ENCODE results near the gene PPP2R5E.
"Not testable (repeated sequence)": the region's sequence is repeated elsewhere in the genome, so short reads cannot be mapped to it uniquely, and the experiment has no call there.

Gene PPP2R5E

DNA sequence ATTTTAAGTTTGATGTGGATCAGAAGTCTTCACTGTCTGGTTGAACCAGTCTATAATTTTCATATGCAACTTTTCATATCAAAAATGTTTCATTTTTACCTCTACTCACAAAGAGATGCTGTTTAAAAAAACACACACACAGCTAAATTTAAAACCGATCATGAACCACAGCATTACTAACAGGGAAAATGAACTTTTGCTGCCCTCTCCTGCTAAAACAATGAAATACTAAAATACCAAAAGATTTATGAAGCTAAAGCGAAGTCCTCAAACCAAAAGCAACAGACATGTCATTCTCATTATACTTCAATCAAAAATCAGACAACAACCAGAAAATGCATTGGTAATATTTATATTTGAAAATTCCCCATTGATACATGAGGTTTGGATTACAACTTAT is 171.6 kb downstream of the PPP2R5E start:
- not testable (repeated sequence) for DNase-seq (ENCODE audit: low spot score)

DNA sequence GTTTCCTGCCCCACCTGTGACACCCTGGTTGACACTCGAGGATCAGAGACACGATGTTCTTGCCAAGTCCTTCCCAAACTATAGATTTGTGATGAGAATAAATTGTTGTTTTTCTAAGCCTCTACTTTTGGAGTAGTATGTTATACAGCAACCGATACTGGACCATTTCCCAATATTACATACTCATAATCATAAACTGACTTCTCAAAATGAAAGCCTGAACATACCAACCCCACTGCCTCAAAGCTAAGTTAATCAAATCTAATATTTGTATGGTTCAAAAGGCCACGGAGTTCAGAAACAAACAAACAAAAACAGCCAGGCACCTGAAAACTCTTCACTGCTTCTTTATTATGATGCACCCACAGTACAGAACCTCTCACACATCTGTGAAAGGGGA is 172.1 kb downstream of the PPP2R5E start:
- no peak for DNase-seq (ENCODE audit: low spot score)

DNA sequence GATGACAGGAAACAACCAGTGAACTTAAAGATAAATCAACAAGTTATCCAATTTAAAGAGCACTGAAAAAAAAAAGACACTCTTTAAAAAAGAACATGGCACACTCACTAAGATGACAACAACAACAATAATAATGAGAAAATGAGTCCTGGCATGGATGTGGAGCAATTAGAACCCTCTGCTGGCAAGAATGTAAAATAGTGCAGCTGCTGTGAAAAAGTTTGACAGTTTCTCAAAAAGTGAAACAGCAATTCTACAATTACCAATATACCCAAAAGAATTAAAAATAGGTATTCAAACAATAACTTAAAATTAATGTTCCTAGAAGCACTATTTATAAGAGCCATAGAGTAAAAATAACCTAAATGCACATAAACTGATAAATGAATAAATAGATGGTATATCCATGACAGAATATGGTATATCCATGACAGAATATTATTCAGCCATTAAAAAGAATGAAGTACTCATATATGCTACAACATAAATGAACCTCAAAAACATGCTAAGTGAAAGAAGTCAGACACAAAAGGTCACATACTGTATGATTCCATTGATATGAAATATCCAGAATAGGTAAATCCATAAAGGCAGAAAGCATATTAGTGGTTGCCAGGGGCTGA is 175.3 kb downstream of the PPP2R5E start:
- DNase-seq (ENCODE audit: low spot score): no peak

DNA sequence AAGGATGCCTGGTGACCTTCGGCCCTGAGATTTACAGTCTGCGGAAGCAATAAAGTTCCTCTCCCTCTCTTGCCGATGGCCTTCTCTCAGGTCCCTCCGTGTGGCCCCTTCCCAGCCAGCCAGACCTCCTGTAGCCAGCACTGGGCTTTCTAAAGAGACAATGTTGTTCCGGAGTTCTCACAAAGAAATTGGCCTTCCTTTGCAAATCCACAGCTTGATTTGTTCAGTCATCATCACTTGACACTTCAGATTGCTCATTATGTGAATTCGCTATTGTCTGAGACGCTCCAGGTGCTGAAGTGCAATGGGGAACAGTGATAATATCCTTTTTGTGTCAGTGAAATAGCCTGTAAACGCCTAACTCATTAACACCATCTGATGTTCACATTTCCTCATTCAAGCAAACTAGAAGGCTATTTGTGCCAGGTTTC is 180.8 kb downstream of the PPP2R5E start:
- no peak for DNase-seq (ENCODE audit: low spot score)

DNA sequence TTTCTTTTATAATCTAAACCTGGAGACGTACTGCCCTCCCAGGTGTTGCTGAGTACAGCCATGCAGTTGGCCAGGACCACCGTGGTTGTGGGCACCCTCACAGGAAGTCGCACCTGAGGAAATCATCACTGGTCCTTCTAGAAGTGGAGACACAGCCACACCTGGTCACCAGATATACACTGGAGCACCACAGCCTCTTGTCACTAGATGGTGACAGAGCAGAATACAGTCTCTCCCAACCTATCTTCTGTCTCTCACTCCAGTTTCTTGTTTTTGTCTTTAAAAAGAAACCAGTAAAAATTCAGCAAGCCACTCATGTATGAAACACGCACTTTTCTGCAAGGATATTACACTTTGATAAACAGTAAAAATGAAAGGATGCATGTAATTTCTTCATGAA is 181.4 kb downstream of the PPP2R5E start:
- no peak for DNase-seq (ENCODE audit: low spot score)

DNA sequence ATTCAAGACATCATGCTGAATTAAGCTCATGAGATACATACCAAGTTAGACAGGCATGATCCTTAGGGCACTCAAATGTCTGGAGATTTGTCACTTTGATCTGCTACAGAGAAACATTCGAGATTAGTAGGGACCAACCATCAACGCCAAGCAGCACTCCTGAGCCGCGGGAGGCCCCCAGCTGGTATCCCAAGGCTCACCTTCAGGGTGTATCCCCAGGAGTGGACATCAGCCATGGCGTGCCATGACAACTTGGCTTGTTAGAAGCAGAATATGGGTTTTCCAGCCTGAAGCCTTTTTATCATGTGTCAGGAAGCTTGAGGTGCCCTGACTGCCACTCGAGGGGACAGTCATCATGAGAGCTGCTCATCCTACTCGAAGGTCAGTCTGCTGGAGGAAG is 185.3 kb downstream of the PPP2R5E start:
- DNase-seq (ENCODE audit: low spot score): no peak

DNA sequence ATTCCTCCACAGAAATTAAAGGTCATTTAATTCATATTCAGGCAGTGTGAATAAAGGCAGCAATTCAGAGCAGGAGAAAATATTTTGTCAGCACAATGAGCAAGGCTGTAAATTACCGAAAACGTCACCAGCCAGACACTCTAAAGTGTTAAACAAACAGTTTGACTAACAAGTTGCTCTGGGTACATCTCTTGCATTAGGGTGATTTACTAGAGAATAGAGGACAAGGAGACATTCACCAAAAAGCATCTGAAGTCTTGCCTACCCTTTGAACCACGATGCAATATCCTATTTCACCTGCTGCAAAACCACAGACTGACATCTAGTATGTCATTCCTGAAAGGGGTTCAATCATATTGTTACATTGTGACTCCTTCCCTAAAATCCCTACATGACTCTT is 197.4 kb downstream of the PPP2R5E start:
- DNase-seq (ENCODE audit: low spot score): no peak

DNA sequence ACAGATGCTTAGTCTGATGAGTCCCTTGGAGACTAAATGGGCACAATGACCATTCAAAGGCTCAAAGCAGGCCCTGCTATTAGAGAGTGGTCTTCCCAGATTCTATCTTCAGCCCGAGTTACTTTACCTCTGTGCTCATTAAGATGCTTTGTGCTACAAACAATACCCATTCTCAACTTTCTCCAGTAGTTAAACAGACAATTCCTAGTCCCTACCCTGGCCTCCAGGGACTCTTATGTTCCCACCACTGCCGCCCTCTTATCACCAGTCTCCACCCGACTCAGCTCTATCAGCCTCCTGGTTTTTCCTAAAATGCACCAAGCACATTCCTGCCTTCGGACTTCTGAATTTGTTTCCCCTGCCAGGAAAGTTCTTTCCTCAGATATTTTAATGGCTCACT is 198.8 kb downstream of the PPP2R5E start:
- DNase-seq (ENCODE audit: low spot score): no peak

DNA sequence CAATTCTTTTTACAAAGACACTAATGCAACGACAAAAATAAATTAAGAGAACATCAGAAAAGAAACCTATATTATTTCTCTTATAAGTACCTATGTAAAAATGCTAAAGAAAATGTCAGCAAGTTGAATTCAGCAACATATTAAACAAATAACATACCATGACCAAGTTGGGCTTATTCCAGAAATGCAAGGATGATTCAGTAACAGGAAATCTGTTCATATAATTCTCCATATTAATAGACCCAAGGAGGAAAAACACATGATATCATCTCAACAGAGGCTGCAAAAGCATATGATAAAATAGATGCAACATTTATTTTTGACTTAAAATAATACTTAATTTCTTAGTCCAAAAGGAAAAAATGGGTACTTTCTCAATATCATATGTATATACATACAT is 199.3 kb downstream of the PPP2R5E start:
- DNase-seq (ENCODE audit: low spot score): no peak

DNA sequence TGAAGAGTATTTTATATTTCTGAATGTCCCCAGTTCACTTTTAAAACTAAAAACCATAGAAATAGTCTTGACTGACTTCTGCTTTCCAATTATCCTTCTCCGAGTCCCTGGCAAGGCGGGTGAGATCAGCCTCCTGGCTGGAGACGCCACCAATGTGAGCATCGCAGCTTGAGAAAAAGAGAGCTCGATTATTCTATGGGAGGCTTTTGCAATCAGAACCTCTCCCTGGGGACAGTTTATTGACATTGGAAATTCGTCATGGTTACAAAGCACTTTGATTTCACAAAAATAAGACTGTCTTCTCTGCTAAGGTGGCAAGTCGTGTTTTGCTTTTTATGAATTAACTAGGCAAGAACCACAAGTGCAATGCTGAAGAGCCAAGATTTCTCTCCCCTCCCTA is 200.8 kb downstream of the PPP2R5E start:
- DNase-seq (ENCODE audit: low spot score): no peak

DNA sequence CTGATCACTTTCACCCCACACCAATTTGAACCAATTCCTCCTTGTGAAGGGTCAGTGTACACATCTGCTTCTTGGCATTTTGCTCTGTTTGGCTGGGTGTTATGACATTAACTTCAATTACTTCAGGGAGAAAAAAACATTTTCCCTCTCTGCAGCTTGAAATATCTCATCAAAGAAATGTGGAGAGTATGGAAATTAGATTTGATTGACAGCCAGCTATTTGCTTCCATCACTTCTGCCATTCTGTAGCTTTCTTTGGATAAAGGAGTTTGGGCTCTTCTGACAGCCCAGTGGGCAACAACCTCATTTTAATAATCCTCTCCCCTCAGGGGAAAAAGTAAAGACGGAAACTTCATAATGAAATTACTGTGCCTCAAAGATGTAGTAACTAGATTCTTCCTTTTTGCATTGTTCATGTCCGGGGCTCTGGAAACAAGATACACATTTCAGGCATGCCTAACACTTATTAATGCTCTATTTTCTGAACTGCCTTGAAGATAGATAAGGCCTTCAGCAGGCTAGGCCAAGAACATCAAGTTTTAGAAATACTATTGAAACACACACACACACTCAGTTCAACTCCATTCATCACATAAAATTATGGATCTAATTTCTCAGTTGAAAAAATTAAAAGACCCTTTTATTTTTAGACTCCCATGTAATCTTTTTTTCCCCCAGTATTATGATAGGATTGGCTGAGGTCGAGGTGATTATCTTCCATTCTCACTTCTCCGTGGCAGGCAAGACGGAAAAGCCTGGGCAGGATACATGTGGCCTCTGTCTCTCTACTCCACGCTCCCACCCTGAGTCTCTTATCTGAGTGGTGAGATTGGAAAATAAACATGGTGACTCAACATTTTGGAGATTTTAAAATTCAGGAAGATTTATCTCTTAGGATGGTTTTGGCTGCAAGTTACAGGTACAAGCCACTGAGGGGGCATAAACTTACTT is 214.1 kb downstream of the PPP2R5E start:
- no peak for DNase-seq (ENCODE audit: low spot score)

DNA sequence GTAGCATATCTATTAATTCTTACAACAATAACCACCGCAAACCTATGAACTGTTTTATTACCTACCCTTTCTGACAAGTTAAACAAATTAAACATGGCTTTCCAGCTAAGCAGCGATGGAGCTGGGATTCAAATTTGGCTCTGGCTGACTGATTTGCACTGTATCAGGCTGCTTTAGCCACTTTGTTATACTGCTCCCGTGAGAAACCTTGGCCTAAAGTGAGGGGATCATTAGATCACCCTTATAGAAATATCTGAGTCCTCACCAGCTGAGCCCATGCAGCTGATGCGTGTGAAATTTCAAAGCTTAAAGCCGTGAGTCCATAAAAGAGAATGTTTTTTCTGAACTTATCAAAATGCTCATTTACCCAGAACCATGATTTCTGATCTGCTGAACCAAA is 216.3 kb downstream of the PPP2R5E start:
- no peak for DNase-seq (ENCODE audit: low spot score)

DNA sequence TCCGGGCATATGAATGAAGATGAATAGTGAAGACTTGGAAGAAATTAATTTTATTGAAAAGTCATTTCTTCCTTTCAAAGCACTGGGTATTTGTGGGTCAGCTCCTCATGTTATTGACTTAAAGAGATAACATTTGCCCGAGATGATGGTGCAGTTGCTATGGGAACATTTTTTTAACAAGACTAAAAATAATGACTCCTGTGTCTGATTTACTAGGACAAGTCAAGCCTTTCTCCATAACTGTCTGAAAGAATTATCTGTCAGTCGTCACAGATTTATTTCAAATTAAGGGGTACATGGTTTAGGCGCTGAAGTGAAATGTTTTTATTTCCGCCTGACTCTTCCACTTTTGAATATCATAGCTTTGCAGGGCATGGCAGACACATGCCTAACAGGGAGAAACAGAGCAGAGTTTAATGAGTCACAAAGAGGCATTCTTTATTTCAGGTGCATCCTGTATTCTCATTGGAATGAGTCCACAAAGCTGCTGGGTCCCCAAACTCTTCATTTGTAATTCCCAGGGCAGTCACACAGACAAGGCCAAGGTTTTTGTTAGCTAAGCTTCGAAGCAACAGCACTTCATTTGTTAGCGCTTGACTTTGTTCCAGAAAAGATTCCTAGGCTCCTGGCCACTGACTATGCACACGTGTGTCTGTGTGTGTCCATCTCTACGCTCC is 220.1 kb downstream of the PPP2R5E start:
- no peak for DNase-seq (ENCODE audit: low spot score)

DNA sequence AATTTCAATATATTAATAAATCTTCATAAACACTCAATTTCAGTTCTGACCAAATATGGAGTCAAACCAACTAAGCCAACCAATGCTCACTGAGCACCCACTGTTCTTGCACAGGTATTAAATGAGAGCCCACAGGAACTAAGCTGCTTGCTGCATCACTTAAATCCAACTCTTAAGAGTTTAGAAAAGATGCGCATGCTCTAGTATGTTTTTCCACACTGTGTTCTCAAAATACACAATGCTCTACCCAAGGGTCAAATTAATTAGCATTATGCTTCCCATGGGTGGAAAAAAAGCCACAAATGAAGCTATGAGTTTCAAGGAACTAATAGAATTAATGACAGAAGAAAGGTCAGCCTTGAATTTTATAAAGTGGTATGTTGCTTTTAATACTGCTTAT is 220.7 kb downstream of the PPP2R5E start:
- DNase-seq (ENCODE audit: low spot score): no peak
